Prostate gland (tissue), 2 donors: ENCODE data around the gene HUNK. TPM values are rescaled to one million over a fixed set of nuclear protein-coding genes. Genes with fewer than 3 reads are reported as not detected.

Experiments
- DNase-seq: peaks from one replicate; pipeline ENCODE4 v3.0.0-alpha.2; 2019; ENCODE audit warnings: low spot score
- H3K27ac ChIP-seq, 2 donors: fragments of 200-600 bp; sonication (generic); 2 replicates each; pipeline ENCODE4 v1.5.1; 2017 to 2019
- H3K27me3 ChIP-seq: fragments of 200-600 bp; sonication (generic); replicated peaks from 2 replicates; pipeline ENCODE4 v1.5.1; 2019; ENCODE audit not compliant: insufficient read depth
- H3K36me3 ChIP-seq, 2 donors: fragments of 200-600 bp; sonication (generic); 1 replicate in 1 of 2; 2 replicates in 1 of 2; pipeline versions ENCODE4 v1.5.1 to v1.8.1; 2017 to 2019
- H3K4me1 ChIP-seq: fragments of 200-600 bp; sonication (generic); replicated peaks from 2 replicates; pipeline ENCODE4 v1.5.1; 2019
- H3K4me3 ChIP-seq, 2 donors: fragments of 200-600 bp; sonication (generic); 2 replicates each; pipeline ENCODE4 v1.5.1; 2017 to 2019
- H3K9me3 ChIP-seq: fragments of 200-600 bp; sonication (generic); 2 replicates; pipeline ENCODE4 v1.5.1; 2017
- POLR2A ChIP-seq: fragments of 450-650 bp; IDR thresholded peaks from one replicate; pipeline ENCODE4 v1.6.1; 2016; ENCODE audit warnings: antibody characterized with exemption, mild to moderate bottlenecking
- POLR2AphosphoS5 ChIP-seq: sonication (generic); formaldehyde crosslinking; IDR thresholded peaks from one replicate; pipeline ENCODE4 v1.6.1; 2017; ENCODE audit warnings: antibody characterized with exemption
- WGBS: methylation state at CpG from one replicate; pipeline ENCODE4 v1.1.5; 2018; 5-methylcytosine and 5-hydroxymethylcytosine counted together
- intact Hi-C: fragments of 100-400 bp; cut with DNase I; formaldehyde crosslinking; loops from one replicate; pipeline ENCODE4 v1.14.2; 2022
- total RNA-seq, 2 donors: library from RNA; depleted of rRNA; stranded (reverse); fragments of >200 nt; gene quantifications; one replicate each; pipeline ENCODE4 v1.1.0, GENCODE V29; 2016
- TF ChIP-seq, protein P1 (sequence below), 4 experiments: fragments of 200-600 bp in 2 of 4; fragments of 450-650 bp in 2 of 4; sonication (generic) in 2 of 4; IDR thresholded peaks; 1 replicate in 3 of 4; 2 replicates in 1 of 4; pipeline ENCODE4 v1.5.1; 2016 to 2019; ENCODE audit warnings: antibody characterized with exemption in 4 of 4, mild to moderate bottlenecking in 2 of 4, moderate library complexity in 2 of 4

The HUNK gene
- total RNA-seq, 2 donors from 2014 or later, result 3.7 to 5.0 TPM

DNA sequence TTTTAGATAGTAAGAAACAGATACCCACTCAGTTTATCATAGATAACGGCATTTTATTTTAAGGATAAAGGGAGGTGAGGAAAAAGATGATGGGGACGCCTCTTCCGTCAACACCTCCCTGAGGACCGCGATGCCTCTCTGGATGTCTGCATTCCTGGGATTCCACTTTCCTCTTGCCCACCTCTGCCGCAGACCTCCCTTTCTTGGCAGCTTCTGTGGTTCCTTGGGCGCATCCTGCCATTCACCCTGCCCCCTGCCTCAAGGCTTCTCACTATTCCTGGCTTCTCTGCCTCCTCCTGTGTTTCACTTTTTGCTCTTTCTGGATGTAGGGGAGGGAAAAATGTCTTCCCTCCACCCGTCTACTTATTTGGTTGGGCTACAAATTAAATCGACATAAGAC is 19.9 kb downstream of the HUNK start:
- H3K9me3 ChIP-seq, result no peaks in the 10 kb centered on the region
- intact Hi-C loops, result no loop called here
- TF ChIP-seq POLR2AphosphoS5 (no peak), POLR2A (no peak)
- TF ChIP-seq, protein P1, sequence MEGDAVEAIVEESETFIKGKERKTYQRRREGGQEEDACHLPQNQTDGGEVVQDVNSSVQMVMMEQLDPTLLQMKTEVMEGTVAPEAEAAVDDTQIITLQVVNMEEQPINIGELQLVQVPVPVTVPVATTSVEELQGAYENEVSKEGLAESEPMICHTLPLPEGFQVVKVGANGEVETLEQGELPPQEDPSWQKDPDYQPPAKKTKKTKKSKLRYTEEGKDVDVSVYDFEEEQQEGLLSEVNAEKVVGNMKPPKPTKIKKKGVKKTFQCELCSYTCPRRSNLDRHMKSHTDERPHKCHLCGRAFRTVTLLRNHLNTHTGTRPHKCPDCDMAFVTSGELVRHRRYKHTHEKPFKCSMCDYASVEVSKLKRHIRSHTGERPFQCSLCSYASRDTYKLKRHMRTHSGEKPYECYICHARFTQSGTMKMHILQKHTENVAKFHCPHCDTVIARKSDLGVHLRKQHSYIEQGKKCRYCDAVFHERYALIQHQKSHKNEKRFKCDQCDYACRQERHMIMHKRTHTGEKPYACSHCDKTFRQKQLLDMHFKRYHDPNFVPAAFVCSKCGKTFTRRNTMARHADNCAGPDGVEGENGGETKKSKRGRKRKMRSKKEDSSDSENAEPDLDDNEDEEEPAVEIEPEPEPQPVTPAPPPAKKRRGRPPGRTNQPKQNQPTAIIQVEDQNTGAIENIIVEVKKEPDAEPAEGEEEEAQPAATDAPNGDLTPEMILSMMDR (IDR thresholded peaks at IDR 0.05), result no peak
- no peak overlapping the region for H3K4me3 ChIP-seq
- H3K4me1 ChIP-seq, result no peaks in the 10 kb centered on the region
- 68% methylated on average over 9 of the region's 9 CpGs for WGBS
- H3K27ac ChIP-seq, result no peak overlapping the region
- no peaks in the 10 kb centered on the region for H3K36me3 ChIP-seq
- H3K27me3 ChIP-seq, result no peaks in the 10 kb centered on the region
- DNase-seq, result no peak

DNA sequence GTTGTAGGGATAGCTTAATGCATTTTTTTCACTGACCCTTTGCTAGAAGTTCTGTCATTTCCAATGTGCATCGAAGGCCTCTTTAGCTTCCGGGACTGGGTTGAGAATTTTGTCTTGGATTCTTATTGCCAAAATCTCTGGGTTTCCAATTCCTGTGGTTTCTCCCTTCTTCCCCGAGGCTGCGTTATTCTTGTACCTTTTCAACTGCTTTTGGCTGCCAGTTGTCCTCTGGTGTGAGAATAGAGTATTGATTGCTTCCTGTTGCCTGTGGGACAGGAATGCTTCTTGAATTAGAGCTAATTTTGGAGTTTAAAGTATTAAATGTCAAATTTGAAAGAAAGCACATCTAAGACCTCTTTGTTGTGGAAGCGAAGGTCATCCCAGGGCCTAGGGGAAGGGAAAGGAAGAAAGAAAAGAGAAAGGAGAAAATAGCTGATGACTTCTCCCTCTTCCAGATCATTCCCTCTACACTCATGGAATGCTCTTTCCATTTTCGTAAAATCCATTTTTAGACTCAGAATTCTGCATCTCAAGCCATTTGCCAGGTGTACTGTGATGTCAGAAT is 21.1 kb downstream of the HUNK start:
- H3K27me3 ChIP-seq, result no peaks in the 10 kb centered on the region
- H3K36me3 ChIP-seq, result no peaks in the 10 kb centered on the region
- WGBS, result 55% methylated on average over 6 of the region's 6 CpGs
- DNase-seq, result no peak
- no peak overlapping the region for H3K27ac ChIP-seq
- TF ChIP-seq, protein P1 (IDR thresholded peaks at IDR 0.05), result no peak
- TF ChIP-seq POLR2A (no peak), POLR2AphosphoS5 (no peak)
- intact Hi-C loops, result no loop called here
- no peaks in the 10 kb centered on the region for H3K4me1 ChIP-seq
- no peak overlapping the region for H3K4me3 ChIP-seq
- H3K9me3 ChIP-seq, result no peaks in the 10 kb centered on the region

- H3K4me1 ChIP-seq, result no peaks in the 10 kb centered on the region
- no peaks in the 10 kb centered on the region for H3K27me3 ChIP-seq
- H3K36me3 ChIP-seq, result no peaks in the 10 kb centered on the region
- intact Hi-C loops, result no loop called here
- 80% methylated on average over 2 of the region's 2 CpGs for WGBS
- H3K4me3 ChIP-seq, result no peak overlapping the region
- DNase-seq, result no peak
- H3K27ac ChIP-seq, result no peak overlapping the region
- TF ChIP-seq POLR2AphosphoS5 (no peak), POLR2A (no peak)
- TF ChIP-seq, protein P1 (IDR thresholded peaks at IDR 0.05), result no peak
- no peaks in the 10 kb centered on the region for H3K9me3 ChIP-seq
These were observed 21.6 kb downstream of the HUNK start for GRCh38 chr21:31894457-31894856.

DNA sequence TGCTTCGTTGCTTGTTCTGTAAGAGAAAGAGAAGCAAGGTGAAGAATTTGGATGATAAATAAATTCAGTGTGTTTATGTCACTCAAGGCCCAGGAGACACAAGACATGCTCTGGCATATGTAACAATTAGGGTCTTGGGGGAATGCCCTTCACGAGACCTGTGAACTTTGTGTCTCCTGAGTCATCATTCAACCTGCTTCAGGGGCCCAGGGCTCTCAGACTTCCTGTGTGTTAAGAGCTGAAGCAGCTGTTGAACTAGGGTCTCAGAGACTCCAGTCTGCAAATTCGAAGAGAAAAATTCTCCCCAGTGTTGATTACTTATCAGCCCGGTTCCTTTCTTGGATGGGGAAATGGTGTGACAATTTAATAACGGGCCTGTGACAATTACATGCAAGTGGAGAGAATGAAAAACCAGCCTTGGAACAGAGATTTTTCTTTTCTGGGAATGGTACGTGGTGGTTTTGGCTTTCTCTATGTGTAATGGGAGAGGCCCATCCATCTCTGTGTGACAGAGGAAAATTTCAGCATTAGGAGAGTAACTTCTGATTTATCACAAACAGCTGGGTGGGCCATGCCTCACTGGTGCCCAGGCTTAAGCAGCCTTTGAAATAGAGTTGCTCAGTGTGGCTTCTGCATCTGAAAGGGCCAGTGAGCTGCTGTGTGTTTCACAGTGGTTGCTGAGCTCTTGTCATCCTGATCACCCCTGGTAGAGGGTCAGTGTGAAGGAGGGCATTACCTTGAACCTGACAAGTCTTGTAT is 22.4 kb downstream of the HUNK start:
- no peaks in the 10 kb centered on the region for H3K36me3 ChIP-seq
- no peaks in the 10 kb centered on the region for H3K4me1 ChIP-seq
- no peaks in the 10 kb centered on the region for H3K9me3 ChIP-seq
- TF ChIP-seq POLR2AphosphoS5, result no peak
- TF ChIP-seq, protein P1 (IDR thresholded peaks at IDR 0.05), result no peak
- TF ChIP-seq POLR2A, result no peak
- H3K27ac ChIP-seq, result no peak overlapping the region
- H3K27me3 ChIP-seq, result no peaks in the 10 kb centered on the region
- 81% methylated on average over 6 of the region's 6 CpGs for WGBS
- DNase-seq, result no peak
- intact Hi-C loops, result no loop called here
- no peak overlapping the region for H3K4me3 ChIP-seq

GRCh38 chr21:31896019-31896418 is 23.2 kb downstream of the HUNK start:
- Histone ChIP-seq H3K27ac (no peak overlapping the region), H3K4me3 (no peak overlapping the region), H3K27me3 (no peaks in the 10 kb centered on the region), H3K9me3 (no peaks in the 10 kb centered on the region), H3K4me1 (no peaks in the 10 kb centered on the region), H3K36me3 (no peaks in the 10 kb centered on the region)
- 85% methylated on average over 7 of the region's 7 CpGs for WGBS
- no peak for DNase-seq
- intact Hi-C loops, result no loop called here
- TF ChIP-seq POLR2AphosphoS5, result no peak
